Mucosa of gallbladder (tissue), 1 donor: ENCODE results near the gene SMARCB1. TPM values are rescaled to one million over a fixed set of nuclear protein-coding genes. Genes with fewer than 3 reads are reported as not detected.

Experiments used
- DNase-seq: peaks from one replicate; pipeline ENCODE4 v3.0.0-alpha.2; 2020; ENCODE audit warnings: low spot score
- total RNA-seq: library from RNA; stranded (reverse); gene quantifications from one replicate; pipeline ENCODE4 v1.2.1, GENCODE V29; 2021
- donor health status: DM: no; HTN: no; CAD: no.

SMARCB1 gene
- total RNA-seq, 1 donor from 2014 or later = 70.7 TPM

DNA sequence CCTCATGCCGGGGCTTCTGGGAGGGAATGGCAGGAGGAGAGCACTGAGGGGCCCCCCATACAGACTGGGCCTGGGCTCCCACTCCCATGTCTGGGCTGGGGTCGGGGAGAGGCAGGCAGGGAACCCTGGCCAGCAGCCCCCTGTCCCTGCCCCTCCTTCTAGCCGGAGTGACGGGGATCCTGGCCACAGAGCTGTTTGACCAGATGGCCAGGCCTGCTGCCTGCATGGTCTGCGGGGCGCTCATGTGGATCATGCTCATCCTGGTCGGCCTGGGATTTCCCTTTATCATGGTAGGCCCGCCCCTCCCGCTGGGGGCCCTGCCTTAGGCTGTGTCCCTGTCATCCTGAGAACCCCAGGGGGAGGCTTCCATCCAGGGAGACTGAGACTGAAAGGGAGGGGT lies 97.4 kb downstream of the SMARCB1 start:
- DNase-seq = no peak

Other genes starting within 250 kb of the SMARCB1 start
- gene IGLL1, start 206.7 kb upstream of the SMARCB1 start, total RNA-seq = not detected
- 1.1 TPM for gene DRICH1, start 154.6 kb upstream of the SMARCB1 start, total RNA-seq
- gene RGL4, start 96.0 kb upstream of the SMARCB1 start, total RNA-seq = 0.49 TPM
- gene ZNF70, start 35.9 kb upstream of the SMARCB1 start, total RNA-seq = 6.8 TPM
- gene VPREB3, start 32.5 kb upstream of the SMARCB1 start, total RNA-seq = not detected
- 1.8 TPM for gene C22orf15, start 24.0 kb upstream of the SMARCB1 start, total RNA-seq
- 148 TPM for gene CHCHD10, start 19.0 kb upstream of the SMARCB1 start, total RNA-seq
- gene MMP11, start 14.1 kb upstream of the SMARCB1 start, total RNA-seq = 4.4 TPM
- 6.2 TPM for gene DERL3, start 52.0 kb downstream of the SMARCB1 start, total RNA-seq
- gene SLC2A11, start 70.9 kb downstream of the SMARCB1 start, total RNA-seq = 24.0 TPM
- 668 TPM for gene MIF, start 107.4 kb downstream of the SMARCB1 start, total RNA-seq
- gene GSTT2B, start 174.2 kb downstream of the SMARCB1 start, total RNA-seq = 16.2 TPM
- 3.0 TPM for gene DDTL, start 179.9 kb downstream of the SMARCB1 start, total RNA-seq
- gene DDT, start 187.5 kb downstream of the SMARCB1 start, total RNA-seq = 151 TPM
- gene GSTT2, start 193.2 kb downstream of the SMARCB1 start, total RNA-seq = 0.81 TPM
- gene GSTT4, start 218.5 kb downstream of the SMARCB1 start, total RNA-seq = not detected
- gene CABIN1, start 224.3 kb downstream of the SMARCB1 start, total RNA-seq = 88.0 TPM